ENCODE data around the gene RGL4. TPM values are rescaled to one million over a fixed set of nuclear protein-coding genes. Genes with fewer than 3 reads are reported as not detected.

The RGL4 gene
- total and polyA plus RNA-seq, 11 donors, result 0.21 to 0.69 (median 0.52) TPM; not detected in 6

GRCh38 chr22:23677701-23677995 is 13.2 kb upstream of the RGL4 start:
- Histone ChIP-seq H3K27ac (no peak overlapping the region), H3K9me3 (no peaks in the 10 kb centered on the region), H3K27me3 (no peaks in the 10 kb centered on the region), H3K4me3 (no peak overlapping the region), H3K36me3 (peaks cover 0 to 19% (median 4%) of the 10 kb centered on the region in 9 donors), H3K4me1 (peaks cover 0 to 10% (median 0%) of the 10 kb centered on the region in 12 donors)
- DNase-seq (no peak), ATAC-seq (no peak)
- TF ChIP-seq POLR2A (IDR thresholded peaks at IDR 0.05) (no peak), CTCF (IDR thresholded peaks at IDR 0.05) (no peak)
- intact Hi-C loops (cut with DNase I), result loop anchor here in 1 of 10 donors (10.0 kb wide), 1 partner anchor 927 kb away; the partner anchor contains the start of gene GGT1
- 89 to 90% (median 90%) methylated on average over 6 of the region's 6 CpGs for WGBS, 4 donors

- H3K27ac ChIP-seq, result no peak overlapping the region
- no peak for DNase-seq
- no peaks in the 10 kb centered on the region for H3K27me3 ChIP-seq
- no peaks in the 10 kb centered on the region for H3K9me3 ChIP-seq
- ATAC-seq, result no peak
- intact Hi-C loops (cut with DNase I), result loop anchor here in 1 of 10 donors (10.0 kb wide), 1 partner anchor 927 kb away; the partner anchor contains the start of gene GGT1
- H3K4me3 ChIP-seq, result no peak overlapping the region
- H3K4me1 ChIP-seq, result peaks cover 0 to 10% (median 0%) of the 10 kb centered on the region in 12 donors
- H3K36me3 ChIP-seq, result peaks cover 0 to 24% (median 9%) of the 10 kb centered on the region in 9 donors
- WGBS, 4 donors, result 88 to 92% (median 90%) methylated on average over 6 of the region's 6 CpGs
- no peak for TF ChIP-seq POLR2A (IDR thresholded peaks at IDR 0.05)
- TF ChIP-seq CTCF (IDR thresholded peaks at IDR 0.05), result no peak
These were observed 12.7 kb upstream of the RGL4 start for GRCh38 chr22:23678133-23678532.

GRCh38 chr22:23681026-23681809 is 9.6 kb upstream of the RGL4 start:
- DNase-seq (no peak), ATAC-seq (no peak)
- Histone ChIP-seq H3K4me3 (no peak overlapping the region), H3K27ac (no peak overlapping the region), H3K27me3 (no peaks in the 10 kb centered on the region), H3K9me3 (no peaks in the 10 kb centered on the region), H3K4me1 (peaks cover 0 to 25% (median 18%) of the 10 kb centered on the region in 12 donors), H3K36me3 (peaks cover 0 to 29% (median 10%) of the 10 kb centered on the region in 9 donors)
- 88 to 100% (median 97%) methylated on average over 5 of the region's 5 CpGs for WGBS, 4 donors
- intact Hi-C loops (cut with DNase I), result loop anchor here in 1 of 10 donors (10.0 kb wide), 2 partner anchors 56 to 486 kb away; no protein-coding TSS in a partner anchor
- no peak for TF ChIP-seq POLR2A (IDR thresholded peaks at IDR 0.05)
- no peak for TF ChIP-seq CTCF (IDR thresholded peaks at IDR 0.05)

GRCh38 chr22:23682077-23682476 is 8.7 kb upstream of the RGL4 start:
- H3K27ac ChIP-seq, result no peak overlapping the region
- no peaks in the 10 kb centered on the region for H3K27me3 ChIP-seq
- DNase-seq (no peak), ATAC-seq (peak in 1 of 4 donors; percentile 16)
- intact Hi-C loops (cut with DNase I), result loop anchor here in 1 of 10 donors (10.0 kb wide), 2 partner anchors 57 to 487 kb away; no protein-coding TSS in a partner anchor
- H3K4me1 ChIP-seq, result peaks cover 0 to 32% (median 21%) of the 10 kb centered on the region in 12 donors
- peaks cover 0 to 29% (median 10%) of the 10 kb centered on the region in 9 donors for H3K36me3 ChIP-seq
- TF ChIP-seq POLR2A (IDR thresholded peaks at IDR 0.05), result no peak
- TF ChIP-seq CTCF (IDR thresholded peaks at IDR 0.05), result no peak
- no peaks in the 10 kb centered on the region for H3K9me3 ChIP-seq
- WGBS, 4 donors, result 51 to 89% (median 54%) methylated on average over 5 of the region's 5 CpGs
- H3K4me3 ChIP-seq, result no peak overlapping the region
